Hematopoietic multipotent progenitor cell treated with erythropoietin and hydrocortisone succinate and interleukin-3 and kit ligand, for 8 days (in vitro differentiated cells): ENCODE data around the gene B4GALNT1.

Experiments
- DNase-seq: peaks from one replicate; pipeline ENCODE4 v3.0.0-alpha.2; 2015

B4GALNT1 gene

GRCh38 chr12:57583008-57583831 lies 49.8 kb downstream of the B4GALNT1 start:
- DNase-seq = peak; percentile 87

- DNase-seq = no peak
These were observed 50.6 kb downstream of the B4GALNT1 start for GRCh38 chr12:57582440-57582839.

DNA sequence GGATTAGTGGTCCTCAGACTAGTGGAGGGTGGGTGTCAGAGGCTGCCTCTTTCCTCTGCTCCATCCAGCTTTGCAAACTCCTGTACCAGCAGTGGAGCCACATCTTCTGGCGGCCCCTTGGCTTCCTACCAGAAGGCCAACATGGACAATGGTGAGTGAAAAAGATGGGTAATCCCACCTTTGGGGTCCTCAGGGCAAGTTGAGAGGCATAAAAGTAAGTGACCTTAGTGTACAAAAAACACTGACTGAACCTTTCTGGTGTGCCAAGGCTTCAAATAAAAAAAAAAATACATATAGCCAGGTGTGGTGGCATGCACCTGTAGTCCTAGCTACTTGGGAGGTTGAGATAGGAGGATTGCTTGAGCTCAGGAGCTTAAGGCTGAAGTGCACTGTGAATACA lies 51.2 kb downstream of the B4GALNT1 start:
- no peak for DNase-seq

- DNase-seq = no peak
These were observed 52.6 kb downstream of the B4GALNT1 start for GRCh38 chr12:57580466-57580795.

DNA sequence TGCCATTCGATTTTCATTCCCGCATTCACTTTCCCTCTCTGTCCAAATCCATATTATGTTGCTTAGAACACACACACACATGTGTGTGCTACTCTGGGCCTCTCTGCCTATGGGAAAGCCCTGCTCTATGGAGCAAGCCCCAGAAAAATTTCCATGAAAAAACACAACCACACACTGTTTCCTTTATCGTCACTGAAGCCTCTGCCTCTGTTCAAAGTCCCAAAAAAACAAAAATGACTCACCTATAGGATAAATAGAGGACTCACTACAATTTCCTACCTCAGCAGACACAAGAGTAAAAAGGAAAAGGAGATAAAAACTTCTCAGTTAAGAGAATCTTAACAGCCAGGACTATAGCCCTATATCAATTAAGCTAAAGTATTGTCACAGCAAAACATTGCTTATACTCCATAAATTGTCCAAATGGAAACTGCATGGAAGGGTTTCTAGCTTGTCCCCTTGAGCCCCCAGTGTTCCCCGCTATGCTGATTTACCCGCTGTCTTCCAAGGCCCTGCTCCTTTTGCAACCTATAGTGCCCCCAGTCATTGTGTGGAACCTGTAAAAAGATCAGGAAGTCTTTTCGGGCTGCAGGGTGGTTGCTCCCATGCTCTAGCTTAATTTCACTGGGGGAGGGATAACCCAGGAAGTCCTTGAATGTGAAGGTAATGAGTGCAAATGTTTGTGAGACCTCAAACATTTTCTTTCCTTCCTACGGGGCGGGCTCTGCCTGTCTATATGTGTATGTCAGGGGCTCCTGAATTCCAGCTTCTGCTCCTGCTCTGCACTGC lies 53.1 kb downstream of the B4GALNT1 start:
- no peak for DNase-seq

DNA sequence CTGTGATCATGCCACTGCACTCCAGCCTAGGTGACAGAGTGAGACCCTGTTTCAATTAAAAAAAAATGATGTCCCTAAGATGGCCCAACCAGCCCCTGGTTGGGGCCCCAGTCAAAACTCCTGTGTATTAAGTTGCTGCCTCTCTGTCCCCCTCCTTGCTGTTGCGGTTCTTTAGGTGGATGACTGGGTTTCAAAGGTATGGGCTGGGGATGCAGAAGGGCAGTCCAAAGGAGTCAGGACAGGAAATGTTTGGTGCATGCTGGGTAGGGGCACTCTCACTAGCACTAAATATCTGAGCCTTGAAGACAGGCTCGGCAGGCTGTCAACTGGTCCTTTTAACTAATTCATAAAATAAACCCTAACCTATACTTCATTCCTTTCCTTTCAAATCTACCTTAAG lies 54.0 kb downstream of the B4GALNT1 start:
- no peak for DNase-seq

DNA sequence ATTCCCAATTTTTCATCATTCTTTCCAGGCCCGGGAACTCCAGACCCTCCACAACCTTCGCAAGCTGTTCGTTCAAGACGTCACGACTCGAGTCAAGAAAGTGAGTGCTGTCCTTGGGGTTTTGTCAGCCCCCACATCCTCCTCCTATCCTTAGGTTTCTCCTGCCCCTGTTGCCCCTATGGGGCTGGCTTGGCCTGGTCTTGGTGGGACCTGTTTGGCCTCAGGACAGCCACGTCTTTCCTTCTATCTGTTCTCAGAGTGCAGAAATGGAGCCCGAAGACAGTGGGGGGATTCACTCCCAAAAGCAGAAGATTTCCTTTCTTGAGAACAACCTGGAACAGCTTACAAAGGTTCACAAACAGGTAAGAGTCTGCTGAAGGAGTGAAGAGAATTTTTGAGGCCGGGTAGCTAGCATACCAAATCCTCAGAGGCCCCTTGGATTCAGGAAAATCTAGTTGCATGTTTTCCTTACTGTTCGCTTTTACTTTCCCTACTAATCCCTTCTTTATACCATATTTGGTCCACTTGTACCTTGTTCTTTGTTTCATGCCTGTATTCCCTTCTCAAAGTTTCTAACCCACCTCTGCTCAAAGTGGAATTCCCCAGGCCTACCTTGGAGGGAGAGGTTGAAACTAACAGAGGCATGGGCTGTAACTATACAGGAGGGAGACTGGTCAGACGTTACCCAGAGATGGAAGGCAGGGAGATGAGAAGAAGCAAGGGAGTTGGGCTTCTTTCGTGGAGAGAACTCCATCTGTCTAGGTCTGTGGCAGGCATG lies 54.8 kb downstream of the B4GALNT1 start:
- DNase-seq = no peak

DNA sequence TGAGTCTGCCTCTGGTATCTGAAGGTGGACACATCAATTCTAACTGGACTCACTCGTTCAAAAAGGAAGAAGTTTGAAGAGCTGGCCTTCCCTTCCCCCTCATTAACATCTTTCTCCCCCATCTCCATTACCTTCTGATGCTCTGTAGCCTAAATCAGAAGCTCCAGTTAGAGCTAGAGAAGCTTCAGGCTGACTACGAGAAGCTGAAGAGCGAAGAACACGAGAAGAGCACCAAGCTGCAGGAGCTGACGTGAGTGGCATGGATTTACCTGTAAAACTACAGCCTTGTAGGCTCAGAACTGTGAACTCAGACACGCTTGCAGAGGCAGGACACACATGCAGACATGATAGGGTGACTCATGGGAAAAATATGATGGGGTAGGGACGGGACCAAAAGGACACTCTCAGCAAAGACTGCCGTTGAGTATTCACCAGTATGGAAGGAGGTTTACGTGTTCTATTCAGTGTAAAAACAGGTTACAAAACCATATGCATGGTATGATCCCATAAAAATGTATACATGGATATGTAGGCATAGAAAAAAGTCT lies 56.3 kb downstream of the B4GALNT1 start:
- no peak for DNase-seq
